Central memory CD8-positive, alpha-beta T cell (primary cell): ENCODE measurements around the gene SLPI.
A peak's percentile ranks its signal among the peaks of the same experiment; 100 is the strongest.

Source experiments
- ATAC-seq: fragments of 150-1000 bp; cut with Tn5 transposase; replicated peaks from 2 replicates; pipeline ENCODE4 v1.10.0; 2022; ENCODE audit warnings: mild to moderate bottlenecking, moderate FRiP score, moderate number of reproducible peaks; ENCODE audit not compliant: poor library complexity, severe bottlenecking; ENCODE audit errors: extremely low read depth
- DNase-seq, 2 donors: peaks; one replicate each; pipeline ENCODE4 v3.0.0; 2021; ENCODE audit warnings: low spot score in 2 of 2
- H3K27ac Mint-ChIP-seq: one replicate; pipeline ENCODE4 v1.8.0; 2022; ENCODE audit warnings: low read depth, mild to moderate bottlenecking, moderate library complexity, mixed read lengths
- H3K27me3 Mint-ChIP-seq: one replicate; pipeline ENCODE4 v1.8.0; 2022; ENCODE audit warnings: mixed read lengths
- H3K36me3 Mint-ChIP-seq: one replicate; pipeline ENCODE4 v1.8.0; 2022; ENCODE audit warnings: mild to moderate bottlenecking, moderate library complexity, mixed read lengths; ENCODE audit not compliant: insufficient read depth
- H3K4me1 Mint-ChIP-seq: one replicate; pipeline ENCODE4 v1.8.0; 2022; ENCODE audit warnings: mixed read lengths
- H3K4me3 Mint-ChIP-seq: one replicate; pipeline ENCODE4 v1.8.0; 2022; ENCODE audit warnings: mild to moderate bottlenecking, moderate library complexity, mixed read lengths
- H3K9me3 Mint-ChIP-seq: one replicate; pipeline ENCODE4 v1.8.0; 2022; ENCODE audit warnings: mixed read lengths

SLPI gene

GRCh38 chr20:45290677-45291355 is 36.5 kb upstream of the SLPI start:
- Mint-ChIP-seq H3K4me1 (peaks cover 22% of the 10 kb centered on the region), H3K9me3 (no peaks in the 10 kb centered on the region), H3K4me3 (no peak overlapping the region), H3K27me3 (peaks cover 38% of the 10 kb centered on the region), H3K36me3 (no peaks in the 10 kb centered on the region), H3K27ac (no peak overlapping the region)
- ATAC-seq (peak; percentile 40), DNase-seq (peak; percentile 50 to 52)

GRCh38 chr20:45289942-45290676 is 35.7 kb upstream of the SLPI start:
- H3K4me1 Mint-ChIP-seq, result peaks cover 22% of the 10 kb centered on the region
- H3K27ac Mint-ChIP-seq, result no peak overlapping the region
- no peaks in the 10 kb centered on the region for H3K36me3 Mint-ChIP-seq
- DNase-seq, result no peak
- H3K27me3 Mint-ChIP-seq, result peaks cover 38% of the 10 kb centered on the region
- ATAC-seq, result no peak
- H3K9me3 Mint-ChIP-seq, result no peaks in the 10 kb centered on the region
- H3K4me3 Mint-ChIP-seq, result no peak overlapping the region

- H3K9me3 Mint-ChIP-seq, result no peaks in the 10 kb centered on the region
Observed at GRCh38 chr20:45288860-45289259, 34.5 kb upstream of the SLPI start.

GRCh38 chr20:45288376-45288775 is 34.0 kb upstream of the SLPI start:
- DNase-seq, result no peak
- Mint-ChIP-seq H3K27me3 (peaks cover 40% of the 10 kb centered on the region), H3K9me3 (no peaks in the 10 kb centered on the region), H3K36me3 (no peaks in the 10 kb centered on the region), H3K4me3 (no peak overlapping the region), H3K4me1 (peaks cover 14% of the 10 kb centered on the region), H3K27ac (no peak overlapping the region)
- ATAC-seq, result no peak

More at GRCh38 chr20:45288860-45289259, 34.5 kb upstream of the SLPI start:
- no peak for ATAC-seq
- no peak for DNase-seq
- H3K4me3 Mint-ChIP-seq, result no peak overlapping the region
- H3K36me3 Mint-ChIP-seq, result no peaks in the 10 kb centered on the region
- H3K27me3 Mint-ChIP-seq, result peaks cover 40% of the 10 kb centered on the region
- H3K4me1 Mint-ChIP-seq, result peaks cover 19% of the 10 kb centered on the region
- no peak overlapping the region for H3K27ac Mint-ChIP-seq

GRCh38 chr20:45283551-45284057 is 29.2 kb upstream of the SLPI start:
- Mint-ChIP-seq H3K4me3 (no peak overlapping the region), H3K36me3 (no peaks in the 10 kb centered on the region), H3K27me3 (peaks cover 34% of the 10 kb centered on the region), H3K4me1 (no peaks in the 10 kb centered on the region), H3K27ac (no peak overlapping the region), H3K9me3 (no peaks in the 10 kb centered on the region)
- ATAC-seq (no peak), DNase-seq (no peak)

- Mint-ChIP-seq H3K27ac (no peak overlapping the region), H3K4me1 (no peaks in the 10 kb centered on the region), H3K4me3 (no peak overlapping the region), H3K27me3 (peaks cover 40% of the 10 kb centered on the region), H3K9me3 (no peaks in the 10 kb centered on the region), H3K36me3 (no peaks in the 10 kb centered on the region)
- DNase-seq (no peak), ATAC-seq (no peak)
Observed at GRCh38 chr20:45282700-45283550, 28.6 kb upstream of the SLPI start.

GRCh38 chr20:45279992-45280391 is 25.6 kb upstream of the SLPI start:
- no peaks in the 10 kb centered on the region for H3K36me3 Mint-ChIP-seq

GRCh38 chr20:45275338-45275737 is 21.0 kb upstream of the SLPI start:
- Mint-ChIP-seq H3K27me3 (peaks cover 66% of the 10 kb centered on the region), H3K4me1 (no peaks in the 10 kb centered on the region), H3K4me3 (no peak overlapping the region), H3K9me3 (no peaks in the 10 kb centered on the region), H3K36me3 (no peaks in the 10 kb centered on the region), H3K27ac (no peak overlapping the region)
- ATAC-seq, result no peak
- no peak for DNase-seq

More at GRCh38 chr20:45279992-45280391, 25.6 kb upstream of the SLPI start:
- Mint-ChIP-seq H3K27ac (no peak overlapping the region), H3K27me3 (peaks cover 40% of the 10 kb centered on the region), H3K9me3 (no peaks in the 10 kb centered on the region), H3K4me3 (no peak overlapping the region), H3K4me1 (no peaks in the 10 kb centered on the region)
- DNase-seq (no peak), ATAC-seq (no peak)

GRCh38 chr20:45269754-45270270 is 15.4 kb upstream of the SLPI start:
- DNase-seq (no peak), ATAC-seq (no peak)
- H3K4me1 Mint-ChIP-seq, result no peaks in the 10 kb centered on the region
- no peaks in the 10 kb centered on the region for H3K36me3 Mint-ChIP-seq
- H3K27me3 Mint-ChIP-seq, result peaks cover 76% of the 10 kb centered on the region
- no peaks in the 10 kb centered on the region for H3K9me3 Mint-ChIP-seq
- H3K4me3 Mint-ChIP-seq, result no peak overlapping the region
- no peak overlapping the region for H3K27ac Mint-ChIP-seq

GRCh38 chr20:45269056-45269455 is 14.7 kb upstream of the SLPI start:
- Mint-ChIP-seq H3K4me1 (no peaks in the 10 kb centered on the region), H3K4me3 (no peak overlapping the region), H3K36me3 (no peaks in the 10 kb centered on the region), H3K9me3 (no peaks in the 10 kb centered on the region), H3K27ac (no peak overlapping the region), H3K27me3 (peaks cover 71% of the 10 kb centered on the region)
- DNase-seq (no peak), ATAC-seq (no peak)

GRCh38 chr20:45268531-45268930 is 14.2 kb upstream of the SLPI start:
- Mint-ChIP-seq H3K27ac (no peak overlapping the region), H3K4me1 (no peaks in the 10 kb centered on the region), H3K27me3 (peaks cover 66% of the 10 kb centered on the region), H3K4me3 (no peak overlapping the region), H3K9me3 (no peaks in the 10 kb centered on the region), H3K36me3 (no peaks in the 10 kb centered on the region)
- ATAC-seq (no peak), DNase-seq (no peak)

- Mint-ChIP-seq H3K36me3 (no peaks in the 10 kb centered on the region), H3K27ac (no peak overlapping the region), H3K4me3 (no peak overlapping the region), H3K9me3 (no peaks in the 10 kb centered on the region), H3K27me3 (peaks cover 63% of the 10 kb centered on the region), H3K4me1 (no peaks in the 10 kb centered on the region)
- ATAC-seq (no peak), DNase-seq (no peak)
Observed at GRCh38 chr20:45266977-45267376, 12.6 kb upstream of the SLPI start.
